IPS DF 6.9 (cell line): ENCODE data around the gene ASPSCR1.

ENCODE experiments used
- DNase-seq: peaks from one replicate; pipeline ENCODE4 v3.0.0-alpha.2; 2013; ENCODE audit warnings: low read depth, low spot score
- H3K27ac ChIP-seq: one replicate; pipeline ENCODE4 v1.5.1; 2013; ENCODE audit warnings: low read length, control low read depth
- H3K27me3 ChIP-seq: 2 replicates; pipeline ENCODE4 v1.6.1; 2013; ENCODE audit warnings: mild to moderate bottlenecking, low read length; ENCODE audit not compliant: control insufficient read depth, insufficient read depth
- H3K36me3 ChIP-seq: 2 replicates; pipeline ENCODE4 v1.6.1; 2013; ENCODE audit warnings: low read length; ENCODE audit not compliant: control insufficient read depth, insufficient read depth
- H3K4me1 ChIP-seq: 2 replicates; pipeline ENCODE4 v1.6.1; 2013; ENCODE audit warnings: low read length; ENCODE audit not compliant: control insufficient read depth, insufficient read depth
- H3K4me3 ChIP-seq: 2 replicates; pipeline ENCODE4 v1.5.1; 2013; ENCODE audit warnings: mild to moderate bottlenecking, low read length
- H3K9me3 ChIP-seq: 2 replicates; pipeline ENCODE4 v1.6.1; 2013; ENCODE audit warnings: low read length, inconsistent platforms; ENCODE audit not compliant: control insufficient read depth, insufficient read depth
- WGBS: extraction: QIAGEN DNeasy Blood & Tissue Kit; methylation state at CpG from one replicate; pipeline ENCODE4 v1.1.7; 2013; ENCODE audit warnings: mixed read lengths, missing lambda C conversion rate; ENCODE audit not compliant: insufficient read length, insufficient coverage; 5-methylcytosine and 5-hydroxymethylcytosine counted together

The ASPSCR1 gene

DNA sequence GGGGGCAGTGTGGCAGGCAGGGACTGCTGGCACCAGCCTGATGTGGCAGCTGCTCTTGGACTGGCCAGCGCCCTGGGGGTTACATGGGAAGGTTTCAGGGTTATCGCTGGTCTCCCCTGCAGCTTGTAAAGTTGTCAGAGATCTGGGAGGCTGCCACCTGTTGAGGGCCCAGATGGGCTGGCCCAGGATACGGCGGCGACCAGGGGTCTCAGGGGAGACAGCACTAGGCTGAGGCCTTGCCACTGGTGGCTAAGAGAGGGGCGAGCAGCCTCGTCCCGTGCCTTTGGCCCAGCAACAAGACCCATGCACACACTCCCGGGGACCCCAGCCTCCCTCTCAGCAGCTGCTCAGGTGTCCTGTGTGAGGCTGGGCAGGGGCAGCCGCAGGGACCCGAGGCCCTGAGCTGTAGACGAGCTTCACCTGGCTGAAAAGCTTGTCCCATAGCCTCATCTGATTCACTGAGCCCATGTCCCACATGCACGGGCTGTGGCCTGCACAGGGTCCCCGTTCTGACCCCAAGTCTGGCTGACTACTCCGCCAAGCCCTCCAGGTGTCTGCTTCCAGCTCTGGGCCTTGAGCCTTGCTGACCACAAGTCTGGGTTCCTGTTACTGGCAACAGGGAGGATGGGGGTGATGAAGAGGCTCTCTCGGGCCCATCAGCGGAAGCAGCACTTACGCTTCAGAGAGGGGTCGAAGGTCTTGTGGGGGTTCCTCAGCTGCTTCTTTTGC is 82.0 kb downstream of the ASPSCR1 start:
- Histone ChIP-seq H3K36me3 (peaks cover 55% of the 10 kb centered on the region), H3K4me1 (no peaks in the 10 kb centered on the region), H3K27ac (no peak overlapping the region), H3K4me3 (no peak overlapping the region), H3K9me3 (no peaks in the 10 kb centered on the region), H3K27me3 (no peaks in the 10 kb centered on the region; the same call in 1 of the 2 replicates)
- no CpG with 5 or more reads among the region's 19 CpGs for WGBS
- DNase-seq = no peak

DNA sequence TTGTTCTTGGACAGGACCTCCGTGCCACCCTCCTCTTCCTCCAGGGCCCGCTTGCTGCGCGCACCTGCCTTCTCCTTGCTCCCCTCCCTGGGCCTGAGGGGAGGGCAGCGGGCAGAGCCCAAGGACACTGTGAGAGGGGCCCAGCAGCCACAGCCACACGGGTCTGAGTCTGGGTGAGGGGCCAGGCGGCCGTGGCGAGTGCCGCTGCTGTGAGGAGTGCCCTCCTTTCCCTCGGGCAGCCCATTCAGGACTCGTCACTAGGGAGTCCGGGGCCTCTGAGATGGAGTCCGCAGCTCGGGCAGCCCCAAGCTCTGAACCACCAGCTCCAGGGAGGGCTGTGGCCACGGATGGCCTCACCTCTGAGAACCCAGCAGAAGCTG is 82.6 kb downstream of the ASPSCR1 start:
- WGBS = no CpG with 5 or more reads among the region's 16 CpGs
- DNase-seq = no peak
- Histone ChIP-seq H3K9me3 (no peaks in the 10 kb centered on the region), H3K4me3 (no peak overlapping the region), H3K4me1 (peaks cover 3% of the 10 kb centered on the region; the same call in 1 of the 2 replicates), H3K27me3 (no peaks in the 10 kb centered on the region; the same call in 1 of the 2 replicates), H3K36me3 (peaks cover 50% of the 10 kb centered on the region), H3K27ac (no peak overlapping the region)

DNA sequence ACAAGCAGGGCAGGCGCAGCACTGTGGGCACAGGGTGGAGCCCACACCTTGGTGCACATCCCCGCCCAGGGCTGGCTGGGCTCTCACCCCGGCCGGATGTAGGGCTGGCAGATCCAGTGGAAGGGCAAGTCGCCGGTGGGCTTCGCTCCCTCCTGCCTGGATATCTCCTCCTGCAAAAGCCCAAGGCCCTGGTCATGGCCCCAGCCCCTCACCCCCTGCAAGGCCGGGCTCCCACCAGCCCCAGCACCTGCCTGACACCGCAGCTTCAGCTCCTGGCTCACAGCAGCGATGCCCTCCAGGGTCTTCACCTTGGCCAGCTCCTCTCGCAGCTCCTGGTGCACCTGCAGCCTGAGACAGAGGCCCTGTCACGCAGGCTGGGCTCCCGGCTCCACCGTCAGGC is 83.2 kb downstream of the ASPSCR1 start:
- no CpG with 5 or more reads among the region's 14 CpGs for WGBS
- no peak for DNase-seq
- peaks cover 3% of the 10 kb centered on the region; the same call in 1 of the 2 replicates for H3K4me1 ChIP-seq
- H3K4me3 ChIP-seq = no peak overlapping the region
- no peak overlapping the region for H3K27ac ChIP-seq
- H3K27me3 ChIP-seq = no peaks in the 10 kb centered on the region
- peaks cover 46% of the 10 kb centered on the region for H3K36me3 ChIP-seq
- H3K9me3 ChIP-seq = no peaks in the 10 kb centered on the region

DNA sequence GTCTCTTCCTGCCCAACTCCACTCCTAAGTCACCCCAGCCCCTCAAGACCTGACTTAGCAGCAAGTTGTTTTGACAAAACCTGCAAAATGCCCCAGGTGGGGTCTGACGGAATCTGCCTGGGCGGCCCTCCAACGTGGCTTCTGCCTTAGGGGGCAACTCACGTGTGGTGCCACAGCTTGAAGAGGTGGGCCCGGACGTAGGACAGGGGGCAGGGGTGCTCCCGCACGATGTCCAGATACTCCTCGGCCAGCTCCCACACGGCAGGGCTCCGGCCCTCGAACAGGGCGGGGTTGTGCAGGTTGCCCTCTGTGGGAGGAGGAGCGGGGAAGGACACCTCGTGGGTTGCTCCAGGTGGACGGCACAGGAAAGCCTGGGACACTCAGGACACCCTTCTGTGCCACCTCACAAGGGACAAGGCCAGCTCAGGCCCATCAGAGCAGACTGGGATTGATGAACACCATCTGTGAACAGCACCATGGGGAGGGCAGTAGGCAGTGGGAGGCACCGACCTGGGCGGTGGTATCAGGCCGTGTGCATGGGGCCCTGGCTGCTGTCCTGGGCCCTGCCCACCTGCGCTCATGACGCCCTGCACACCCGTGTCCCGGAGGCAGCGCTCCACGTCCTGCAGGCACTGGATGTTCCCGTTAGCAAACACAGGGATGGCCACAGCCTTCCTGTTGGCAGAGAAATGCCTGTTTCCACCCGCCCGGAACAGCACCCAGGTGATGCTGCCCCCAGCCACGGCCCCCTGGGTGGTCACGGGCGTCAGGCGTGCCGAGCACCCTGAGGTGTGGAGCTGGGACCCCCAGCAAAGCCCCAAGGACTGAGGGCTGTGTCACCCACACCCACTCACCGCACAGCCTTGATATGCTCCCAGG is 83.9 kb downstream of the ASPSCR1 start:
- Histone ChIP-seq H3K4me1 (peaks cover 3% of the 10 kb centered on the region; the same call in 1 of the 2 replicates), H3K36me3 (peaks cover 40% of the 10 kb centered on the region), H3K27ac (no peak overlapping the region), H3K9me3 (no peaks in the 10 kb centered on the region), H3K4me3 (no peak overlapping the region), H3K27me3 (no peaks in the 10 kb centered on the region)
- no CpG with 5 or more reads among the region's 34 CpGs for WGBS
- DNase-seq = no peak

GRCh38 chr17:82062076-82062983 is 84.9 kb downstream of the ASPSCR1 start:
- no peak for DNase-seq
- no peaks in the 10 kb centered on the region for H3K9me3 ChIP-seq
- H3K27me3 ChIP-seq = no peaks in the 10 kb centered on the region
- no peak overlapping the region for H3K27ac ChIP-seq
- no CpG with 5 or more reads among the region's 24 CpGs for WGBS
- peaks cover 31% of the 10 kb centered on the region for H3K36me3 ChIP-seq
- H3K4me3 ChIP-seq = no peak overlapping the region
- H3K4me1 ChIP-seq = peaks cover 3% of the 10 kb centered on the region; the same call in 1 of the 2 replicates

DNA sequence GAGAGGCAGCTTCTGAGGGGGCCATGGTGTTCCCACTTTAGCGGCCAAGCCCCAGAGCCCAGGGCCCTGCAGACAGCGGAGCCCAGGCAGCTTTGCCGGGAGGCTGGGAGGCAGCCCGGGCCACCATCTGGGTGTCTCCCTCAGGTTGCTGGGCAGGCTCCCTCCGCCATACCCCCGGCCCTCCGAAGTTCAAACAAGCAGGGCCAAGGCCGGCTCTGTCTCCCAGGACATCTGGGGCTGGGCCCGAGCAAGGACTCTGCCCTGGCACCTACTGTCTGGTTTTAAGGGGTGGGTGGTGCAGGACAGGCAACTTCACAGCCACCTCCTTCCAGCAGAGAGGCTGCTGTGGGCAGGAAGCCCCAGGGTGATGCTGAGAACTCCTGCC is 85.5 kb downstream of the ASPSCR1 start:
- H3K27me3 ChIP-seq = no peaks in the 10 kb centered on the region
- no peak overlapping the region for H3K27ac ChIP-seq
- H3K4me3 ChIP-seq = no peak overlapping the region
- H3K9me3 ChIP-seq = no peaks in the 10 kb centered on the region
- no CpG with 5 or more reads among the region's 9 CpGs for WGBS
- peaks cover 29% of the 10 kb centered on the region for H3K36me3 ChIP-seq
- H3K4me1 ChIP-seq = peaks cover 3% of the 10 kb centered on the region; the same call in 1 of the 2 replicates
- no peak for DNase-seq

GRCh38 chr17:82063424-82064415 is 86.3 kb downstream of the ASPSCR1 start:
- Histone ChIP-seq H3K27ac (no peak overlapping the region), H3K27me3 (no peaks in the 10 kb centered on the region), H3K4me1 (peaks cover 3% of the 10 kb centered on the region; the same call in 1 of the 2 replicates), H3K9me3 (no peaks in the 10 kb centered on the region), H3K4me3 (no peak overlapping the region), H3K36me3 (peaks cover 28% of the 10 kb centered on the region)
- DNase-seq = no peak
- WGBS = no CpG with 5 or more reads among the region's 20 CpGs

- Histone ChIP-seq H3K27me3 (no peaks in the 10 kb centered on the region), H3K27ac (no peak overlapping the region), H3K36me3 (peaks cover 24% of the 10 kb centered on the region), H3K4me1 (peaks cover 3% of the 10 kb centered on the region; the same call in 1 of the 2 replicates), H3K4me3 (peak overlapping the region; percentile 79; the same call in 1 of the 2 replicates), H3K9me3 (no peaks in the 10 kb centered on the region)
- no CpG with 5 or more reads among the region's 36 CpGs for WGBS
- no peak for DNase-seq
Measured at GRCh38 chr17:82064433-82065192, 87.2 kb downstream of the ASPSCR1 start.

DNA sequence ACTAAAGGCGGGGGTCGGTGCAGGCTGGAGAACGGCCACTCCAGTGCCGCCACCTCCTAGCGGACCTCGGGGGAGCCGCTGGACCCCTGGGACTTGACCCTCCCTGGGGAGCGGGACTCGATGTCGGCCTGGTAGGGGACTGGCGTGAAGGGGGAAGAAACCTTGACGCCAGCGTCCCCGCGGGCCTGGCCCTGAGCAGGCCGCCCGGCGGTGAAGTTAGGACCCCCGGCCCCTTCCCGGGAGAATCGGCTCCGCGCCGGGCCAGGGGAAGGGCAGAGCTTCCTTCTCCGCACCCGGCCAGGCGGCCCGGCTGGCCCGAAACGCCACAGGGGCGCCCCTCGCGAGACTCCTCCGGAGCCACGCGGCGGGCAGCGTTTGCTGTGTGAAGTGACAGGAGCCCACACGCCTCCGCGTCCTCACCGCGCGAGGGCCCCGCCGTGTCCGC is 87.8 kb downstream of the ASPSCR1 start:
- H3K27ac ChIP-seq = no peak overlapping the region
- no peaks in the 10 kb centered on the region for H3K27me3 ChIP-seq
- H3K4me3 ChIP-seq = peak overlapping the region; percentile 79
- DNase-seq = no peak
- peaks cover 22% of the 10 kb centered on the region for H3K36me3 ChIP-seq
- no CpG with 5 or more reads among the region's 47 CpGs for WGBS
- peaks cover 3% of the 10 kb centered on the region; the same call in 1 of the 2 replicates for H3K4me1 ChIP-seq
- no peaks in the 10 kb centered on the region for H3K9me3 ChIP-seq
